Neutrophil (primary cell): Measurements from ENCODE around the gene KLRC4.

Experiments
- H3K27ac ChIP-seq: fragments of 200-600 bp; sonication (generic); 2 replicates; pipeline ENCODE4 v1.5.1; 2016; ENCODE audit warnings: mild to moderate bottlenecking, moderate library complexity
- H3K27me3 ChIP-seq: fragments of 200-600 bp; sonication (generic); 2 replicates; pipeline ENCODE4 v1.6.0; 2016; ENCODE audit warnings: mild to moderate bottlenecking
- H3K36me3 ChIP-seq: fragments of 200-600 bp; sonication (generic); 2 replicates; pipeline ENCODE4 v1.5.1; 2017
- H3K4me1 ChIP-seq, 2 experiments: fragments of 200-600 bp in 1 of 2; sonication (generic) in 1 of 2; 1 replicate in 1 of 2; 2 replicates in 1 of 2; pipeline versions ENCODE4 v1.5.1 to v1.6.1; 2013 to 2016; ENCODE audit warnings: low read depth in 1 of 2, low read length in 1 of 2, mild to moderate bottlenecking in 1 of 2, moderate library complexity in 1 of 2; ENCODE audit not compliant: control insufficient read depth in 1 of 2, insufficient read depth in 1 of 2
- H3K4me3 ChIP-seq, 2 experiments: fragments of 200-600 bp in 1 of 2; sonication (generic) in 1 of 2; 1 replicate in 1 of 2; 2 replicates in 1 of 2; pipeline ENCODE4 v1.5.1; 2013 to 2016; ENCODE audit warnings: low read depth in 1 of 2, low read length in 1 of 2, mild to moderate bottlenecking in 1 of 2, moderate library complexity in 1 of 2
- H3K9me3 ChIP-seq: fragments of 200-600 bp; sonication (generic); 2 replicates; pipeline ENCODE4 v1.5.1; 2016
- TF ChIP-seq, protein P1 (sequence below): fragments of 200-600 bp; sonication (generic); IDR thresholded peaks from 2 replicates; pipeline ENCODE4 v1.5.1; 2016; ENCODE audit warnings: antibody characterized with exemption

The KLRC4 gene

DNA sequence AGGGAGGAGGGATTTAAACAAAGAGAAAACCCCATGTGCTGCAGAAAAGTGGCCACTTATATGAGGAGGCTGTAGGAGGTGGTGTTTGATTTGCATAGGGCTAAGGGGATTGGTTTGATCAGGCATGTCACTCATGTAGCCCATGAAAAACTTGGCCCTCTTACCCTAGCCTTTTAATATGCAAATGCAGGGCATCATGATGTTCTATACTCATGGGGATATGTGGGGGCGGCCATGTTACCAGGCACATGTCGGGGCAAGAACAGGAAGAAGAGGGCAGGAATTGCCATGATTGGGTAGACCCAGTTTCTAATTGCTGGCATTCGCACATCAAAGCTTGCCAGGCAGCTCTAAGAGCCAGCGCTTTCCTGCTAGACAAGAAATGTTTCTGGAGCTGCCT lies 48.5 kb downstream of the KLRC4 start:
- no peaks in the 10 kb centered on the region for H3K36me3 ChIP-seq
- H3K9me3 ChIP-seq = no peaks in the 10 kb centered on the region
- no peaks in the 10 kb centered on the region for H3K27me3 ChIP-seq
- peaks cover 32 to 38% of the 10 kb centered on the region in 2 experiments for H3K4me1 ChIP-seq
- TF ChIP-seq, protein P1, sequence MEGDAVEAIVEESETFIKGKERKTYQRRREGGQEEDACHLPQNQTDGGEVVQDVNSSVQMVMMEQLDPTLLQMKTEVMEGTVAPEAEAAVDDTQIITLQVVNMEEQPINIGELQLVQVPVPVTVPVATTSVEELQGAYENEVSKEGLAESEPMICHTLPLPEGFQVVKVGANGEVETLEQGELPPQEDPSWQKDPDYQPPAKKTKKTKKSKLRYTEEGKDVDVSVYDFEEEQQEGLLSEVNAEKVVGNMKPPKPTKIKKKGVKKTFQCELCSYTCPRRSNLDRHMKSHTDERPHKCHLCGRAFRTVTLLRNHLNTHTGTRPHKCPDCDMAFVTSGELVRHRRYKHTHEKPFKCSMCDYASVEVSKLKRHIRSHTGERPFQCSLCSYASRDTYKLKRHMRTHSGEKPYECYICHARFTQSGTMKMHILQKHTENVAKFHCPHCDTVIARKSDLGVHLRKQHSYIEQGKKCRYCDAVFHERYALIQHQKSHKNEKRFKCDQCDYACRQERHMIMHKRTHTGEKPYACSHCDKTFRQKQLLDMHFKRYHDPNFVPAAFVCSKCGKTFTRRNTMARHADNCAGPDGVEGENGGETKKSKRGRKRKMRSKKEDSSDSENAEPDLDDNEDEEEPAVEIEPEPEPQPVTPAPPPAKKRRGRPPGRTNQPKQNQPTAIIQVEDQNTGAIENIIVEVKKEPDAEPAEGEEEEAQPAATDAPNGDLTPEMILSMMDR = no peak
- no peak overlapping the region for H3K27ac ChIP-seq
- H3K4me3 ChIP-seq = no peak overlapping the region

GRCh38 chr12:10358969-10359368 lies 50.6 kb downstream of the KLRC4 start:
- Histone ChIP-seq H3K4me1 (peaks cover 14 to 21% of the 10 kb centered on the region in 2 experiments), H3K4me3 (no peak overlapping the region), H3K27me3 (no peaks in the 10 kb centered on the region), H3K27ac (no peak overlapping the region), H3K9me3 (no peaks in the 10 kb centered on the region), H3K36me3 (no peaks in the 10 kb centered on the region)
- TF ChIP-seq, protein P1 = no peak

DNA sequence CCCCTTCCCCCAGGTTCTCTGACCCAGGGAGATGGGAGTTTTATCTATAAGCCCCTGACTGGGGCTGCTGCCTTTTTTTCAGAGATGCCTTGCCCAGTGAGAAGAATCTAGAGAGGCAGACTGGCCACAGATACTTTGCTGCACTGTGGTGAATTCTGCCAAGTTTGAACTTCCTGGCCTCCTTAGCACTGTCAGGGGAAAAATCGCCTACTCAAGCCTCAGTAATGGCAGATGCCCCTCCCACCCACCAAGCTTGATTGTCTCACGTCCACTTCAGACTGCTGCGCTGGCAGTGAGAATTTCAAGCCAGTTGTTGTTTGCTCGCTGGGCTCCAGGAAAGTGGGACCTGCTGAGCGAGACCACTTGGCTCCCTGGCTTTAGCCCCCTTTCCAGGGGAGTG lies 51.4 kb downstream of the KLRC4 start:
- H3K27ac ChIP-seq = no peak overlapping the region

More for the DNA sequence above, 51.4 kb downstream of the KLRC4 start:
- TF ChIP-seq, protein P1 = no peak
- Histone ChIP-seq H3K4me3 (no peak overlapping the region), H3K36me3 (no peaks in the 10 kb centered on the region), H3K9me3 (no peaks in the 10 kb centered on the region), H3K4me1 (peaks cover 9 to 13% of the 10 kb centered on the region in 2 experiments), H3K27me3 (no peaks in the 10 kb centered on the region)
